Measurements from ENCODE around the gene PPP2R2C. TPM values are rescaled to one million over a fixed set of nuclear protein-coding genes. Genes with fewer than 3 reads are reported as not detected.

Gene PPP2R2C
- polyA plus RNA-seq, 1 of the 3 experiments (the other 2 are of a cell fraction): 0.21 TPM

DNA sequence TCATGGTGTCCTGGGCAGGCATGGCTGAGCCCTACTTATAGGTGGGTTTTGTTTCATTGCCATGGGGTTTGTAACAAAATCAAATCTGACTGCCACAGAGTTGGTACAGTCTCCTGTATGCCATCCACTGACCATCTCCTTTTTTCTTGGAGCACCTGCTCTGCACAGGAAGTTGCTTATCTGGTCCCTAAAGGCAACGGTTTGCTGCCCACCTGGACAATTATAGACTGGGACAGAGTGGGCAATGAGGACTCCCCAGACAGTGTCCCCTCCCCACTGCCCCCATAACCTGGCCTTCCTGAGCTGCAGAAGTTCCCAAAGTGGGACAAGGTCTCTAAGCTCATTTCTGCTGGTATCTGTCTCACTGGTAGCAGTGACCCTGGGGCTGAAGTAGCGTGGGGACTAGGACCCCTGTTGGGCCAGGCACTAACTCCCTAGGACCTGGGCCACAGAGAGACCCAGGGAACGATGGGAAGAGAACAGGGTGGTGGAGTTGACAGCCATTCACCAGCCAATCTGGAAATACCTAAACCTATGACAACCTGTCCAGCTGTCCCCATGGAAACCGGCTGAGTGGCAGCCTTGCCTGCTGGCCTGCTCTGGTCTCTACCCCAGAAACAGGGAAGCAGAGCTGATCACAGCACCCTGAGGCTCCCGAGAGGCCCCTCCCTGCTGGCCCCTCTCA is 138.1 kb downstream of the PPP2R2C start:
- TF ChIP-seq CHD2 (IDR thresholded peaks at IDR 0.05; ENCODE audit: low read length, partially characterized antibody) (no peak), GABPA (IDR thresholded peaks at IDR 0.05; ENCODE audit: low read depth) (no peak), RXRA (IDR thresholded peaks at IDR 0.05; ENCODE audit: borderline replicate concordance, low read depth) (no peak), ELF1 (IDR thresholded peaks at IDR 0.05) (no peak), EZH2phosphoT487 (IDR thresholded peaks at IDR 0.05; ENCODE audit: borderline replicate concordance, low read depth) (no peak), POLR2AphosphoS5 (IDR thresholded peaks at IDR 0.05; ENCODE audit: low read depth, low read length) (no peak), FOSL2 (IDR thresholded peaks at IDR 0.05; ENCODE audit: borderline replicate concordance, low read depth) (no peak), TEAD4 (IDR thresholded peaks at IDR 0.05; ENCODE audit: borderline replicate concordance, insufficient read depth) (no peak), RFX5 (IDR thresholded peaks at IDR 0.05; ENCODE audit: low read length) (no peak), MXI1 (IDR thresholded peaks at IDR 0.05; ENCODE audit: low read depth, low read length) (no peak), RAD21 (IDR thresholded peaks at IDR 0.05; ENCODE audit: low read length) (no peak), JUND (IDR thresholded peaks at IDR 0.05) (no peak)
- no peak overlapping the region for H3K4me2 ChIP-seq
- DNase-seq: no peak
- H3K36me3 ChIP-seq (replicated peaks in 1 of 2; ENCODE audit: control insufficient read depth in 1 of 2, insufficient read depth in 2 of 2, low read length in 1 of 2): no peaks in the 10 kb centered on the region
- POLR2A ChIA-PET: no interaction called here
- H3F3A ChIP-seq (replicated peaks; ENCODE audit: insufficient read depth): no peaks in the 10 kb centered on the region
- H3K27me3 ChIP-seq (ENCODE audit: insufficient read depth): no peaks in the 10 kb centered on the region
- no peak overlapping the region for H3K4me3 ChIP-seq (ENCODE audit: low read depth in 2 of 2, low read length in 1 of 2)
- CTCF ChIA-PET: interaction anchor here (0.9 to 22.5 kb wide), 8 partner anchors 9 to 336 kb away, joined by 3 to 1048 read pairs (median 10); partner anchors contain the start of gene WFS1
- H3K4me1 ChIP-seq (ENCODE audit: control insufficient read depth in 1 of 2, insufficient read depth in 2 of 2, low read depth in 1 of 2, low read length in 1 of 2): no peaks in the 10 kb centered on the region
- H3K79me2 ChIP-seq (ENCODE audit: insufficient read depth): no peaks in the 10 kb centered on the region
- no peak overlapping the region for H3K27ac ChIP-seq (ENCODE audit: low read depth in 2 of 2, low read length in 1 of 2)
- no peaks in the 10 kb centered on the region for H3K9me3 ChIP-seq
- no peaks in the 10 kb centered on the region for H3K9me2 ChIP-seq
- H2AFZ ChIP-seq (ENCODE audit: low read depth): no peak overlapping the region
- 23% methylated on average over 4 of the region's 5 CpGs for WGBS (ENCODE audit: low lambda C conversion rate)
- H4K20me1 ChIP-seq (ENCODE audit: insufficient read depth): no peaks in the 10 kb centered on the region
- H3K9ac ChIP-seq: no peak overlapping the region

DNA sequence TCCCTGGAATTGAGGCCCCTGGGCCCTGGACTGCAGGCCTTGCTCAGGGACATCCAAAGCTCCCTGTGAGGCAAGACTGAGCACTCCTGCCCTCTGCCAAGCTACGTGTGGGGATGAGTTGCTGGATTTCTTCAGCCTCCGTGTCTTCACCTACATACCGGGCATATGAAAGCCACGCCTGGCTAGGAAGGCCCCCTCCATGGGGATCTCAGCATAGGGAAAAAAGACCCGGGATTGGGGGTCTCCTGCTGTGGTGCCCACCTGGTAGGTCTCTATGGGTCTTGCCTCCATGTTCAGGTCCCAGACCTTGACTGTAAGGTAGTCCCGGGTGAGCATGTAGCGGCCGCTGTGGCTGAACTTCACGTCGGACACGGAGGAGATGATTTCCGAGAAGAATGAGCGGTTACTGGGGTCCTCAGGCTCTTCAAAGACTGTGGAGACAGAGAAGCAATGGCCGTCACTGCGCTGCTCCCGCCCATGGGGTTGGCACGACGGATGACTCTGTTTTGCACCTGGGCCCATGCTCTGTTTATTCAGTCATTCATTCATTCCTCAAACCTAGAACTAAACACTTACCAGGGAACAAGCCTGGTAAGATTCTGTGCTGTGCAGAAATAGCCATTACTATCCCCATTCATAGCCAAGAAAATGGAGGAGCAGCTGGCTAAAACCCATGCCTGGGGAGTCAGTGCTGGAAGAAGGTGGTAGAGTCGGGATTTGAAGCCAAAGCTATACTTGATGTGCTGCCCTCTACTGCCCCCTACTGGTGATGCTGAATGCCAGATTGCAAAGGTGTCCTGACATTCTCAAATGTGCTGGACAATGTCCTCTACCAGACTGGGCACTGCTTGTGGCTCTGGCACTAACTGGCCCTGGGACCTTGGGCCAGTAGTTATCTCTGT is 138.9 kb downstream of the PPP2R2C start:
- no peaks in the 10 kb centered on the region for H4K20me1 ChIP-seq (ENCODE audit: insufficient read depth)
- H3F3A ChIP-seq (replicated peaks; ENCODE audit: insufficient read depth): no peaks in the 10 kb centered on the region
- CTCF ChIA-PET: interaction anchor here (0.8 to 22.5 kb wide), 14 partner anchors 10 to 335 kb away, joined by 3 to 1048 read pairs (median 8); partner anchors contain the start of gene WFS1
- no peaks in the 10 kb centered on the region for H3K9me2 ChIP-seq
- 78% methylated on average over 13 of the region's 19 CpGs for WGBS (ENCODE audit: low lambda C conversion rate)
- no peak overlapping the region for H2AFZ ChIP-seq (ENCODE audit: low read depth)
- POLR2A ChIA-PET: no interaction called here
- no peaks in the 10 kb centered on the region for H3K4me1 ChIP-seq (ENCODE audit: control insufficient read depth in 1 of 2, insufficient read depth in 2 of 2, low read depth in 1 of 2, low read length in 1 of 2)
- H3K27ac ChIP-seq (ENCODE audit: low read depth in 2 of 2, low read length in 1 of 2): no peak overlapping the region
- TF ChIP-seq, protein P1, sequence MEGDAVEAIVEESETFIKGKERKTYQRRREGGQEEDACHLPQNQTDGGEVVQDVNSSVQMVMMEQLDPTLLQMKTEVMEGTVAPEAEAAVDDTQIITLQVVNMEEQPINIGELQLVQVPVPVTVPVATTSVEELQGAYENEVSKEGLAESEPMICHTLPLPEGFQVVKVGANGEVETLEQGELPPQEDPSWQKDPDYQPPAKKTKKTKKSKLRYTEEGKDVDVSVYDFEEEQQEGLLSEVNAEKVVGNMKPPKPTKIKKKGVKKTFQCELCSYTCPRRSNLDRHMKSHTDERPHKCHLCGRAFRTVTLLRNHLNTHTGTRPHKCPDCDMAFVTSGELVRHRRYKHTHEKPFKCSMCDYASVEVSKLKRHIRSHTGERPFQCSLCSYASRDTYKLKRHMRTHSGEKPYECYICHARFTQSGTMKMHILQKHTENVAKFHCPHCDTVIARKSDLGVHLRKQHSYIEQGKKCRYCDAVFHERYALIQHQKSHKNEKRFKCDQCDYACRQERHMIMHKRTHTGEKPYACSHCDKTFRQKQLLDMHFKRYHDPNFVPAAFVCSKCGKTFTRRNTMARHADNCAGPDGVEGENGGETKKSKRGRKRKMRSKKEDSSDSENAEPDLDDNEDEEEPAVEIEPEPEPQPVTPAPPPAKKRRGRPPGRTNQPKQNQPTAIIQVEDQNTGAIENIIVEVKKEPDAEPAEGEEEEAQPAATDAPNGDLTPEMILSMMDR (IDR thresholded peaks at IDR 0.05): peak; percentile 44
- TF ChIP-seq POLR2AphosphoS5 (IDR thresholded peaks at IDR 0.05; ENCODE audit: low read depth, low read length): no peak
- H3K9ac ChIP-seq: no peak overlapping the region
- no peak for DNase-seq
- no peak overlapping the region for H3K4me2 ChIP-seq
- H3K27me3 ChIP-seq (ENCODE audit: insufficient read depth): no peaks in the 10 kb centered on the region
- no peaks in the 10 kb centered on the region for H3K36me3 ChIP-seq (replicated peaks in 1 of 2; ENCODE audit: control insufficient read depth in 1 of 2, insufficient read depth in 2 of 2, low read length in 1 of 2)
- H3K4me3 ChIP-seq (ENCODE audit: low read depth in 2 of 2, low read length in 1 of 2): no peak overlapping the region
- H3K9me3 ChIP-seq: no peaks in the 10 kb centered on the region
- H3K79me2 ChIP-seq (ENCODE audit: insufficient read depth): no peaks in the 10 kb centered on the region

All from SK-N-SH (cell line).